HL-60/S4 treated with phorbol 12-myristate 13-acetate at 8.2 ng/mL for 4 days and 3 days (cell line): ENCODE results near the gene TMEM184B.
"Not testable (repeated sequence)": the region's sequence is repeated elsewhere in the genome, so short reads cannot be mapped to it uniquely, and the experiment has no call there.

ENCODE experiments used
- in situ Hi-C: fragments of 300-500 bp; cut with MboI; formaldehyde crosslinking; loops from 2 replicates; pipeline ENCODE4 v1.15.0; 2022; ENCODE audit warnings: low sequenced_read_pairs

TMEM184B gene

GRCh38 chr22:38249803-38250642 is 22.8 kb downstream of the TMEM184B start:
- in situ Hi-C loops = no loop called here

GRCh38 chr22:38249301-38249700 is 23.5 kb downstream of the TMEM184B start:
- in situ Hi-C loops = no loop called here

- in situ Hi-C loops = no loop called here
Observed at GRCh38 chr22:38248280-38248679, 24.5 kb downstream of the TMEM184B start.

DNA sequence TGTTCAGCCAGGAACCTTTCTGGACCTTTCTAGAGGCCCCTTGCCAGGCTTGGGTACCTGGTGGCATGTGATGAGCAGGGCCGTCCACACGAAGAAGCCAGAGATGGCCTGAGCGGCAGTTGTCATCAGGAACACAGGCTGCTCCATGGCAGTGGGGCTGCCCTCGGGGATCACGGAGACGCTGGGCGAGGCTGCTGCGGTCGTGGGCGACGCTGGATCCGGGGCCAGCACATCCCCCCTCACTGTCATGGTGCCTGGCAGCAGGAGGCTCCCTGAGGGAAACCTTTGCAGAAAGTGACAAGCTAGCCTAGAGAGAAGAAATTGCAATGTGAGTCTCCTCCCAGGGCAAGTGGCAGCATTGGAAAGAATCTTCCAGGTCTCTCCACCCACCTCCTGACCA is 25.1 kb downstream of the TMEM184B start:
- in situ Hi-C loops = no loop called here

DNA sequence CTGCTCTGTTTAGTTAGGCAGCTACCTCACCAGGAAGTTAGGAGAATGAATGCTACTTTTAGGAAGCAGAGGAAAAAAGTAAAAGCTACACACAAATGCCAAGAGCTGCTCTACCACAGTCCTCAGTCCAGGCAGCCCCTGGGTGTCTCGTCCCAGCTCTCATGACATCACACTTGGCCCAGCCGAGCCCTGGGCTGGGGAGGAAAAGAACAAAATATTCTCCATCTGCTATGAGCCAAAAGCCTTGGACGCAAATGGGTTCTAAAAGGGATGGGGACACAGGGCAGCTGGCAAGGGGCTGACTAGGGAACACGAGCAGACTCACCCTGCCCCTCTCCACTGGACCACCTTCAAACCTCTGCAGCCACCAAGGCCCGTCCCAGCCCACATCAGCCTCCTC is 26.1 kb downstream of the TMEM184B start:
- in situ Hi-C loops = no loop called here

GRCh38 chr22:38246046-38246658 is 26.7 kb downstream of the TMEM184B start:
- in situ Hi-C loops = no loop called here

DNA sequence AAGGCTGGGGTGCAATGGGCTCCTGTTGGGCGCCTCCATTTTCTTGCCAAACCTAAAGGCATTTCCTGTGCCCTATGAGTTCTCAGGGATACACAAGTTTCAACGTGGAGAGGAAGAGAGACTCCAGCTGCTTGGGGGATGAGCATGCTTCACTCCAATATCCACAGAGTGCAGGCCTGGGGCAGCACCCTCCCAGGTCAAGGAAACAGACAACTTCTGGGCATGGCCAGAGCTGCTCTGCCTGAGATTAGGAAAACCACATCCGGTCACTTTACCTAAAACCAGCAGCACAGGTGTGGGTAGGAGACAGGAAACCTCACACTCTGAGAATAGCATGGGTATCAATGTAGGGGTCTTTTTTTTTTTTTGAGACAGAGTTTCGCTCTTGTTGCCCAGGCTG is 28.7 kb downstream of the TMEM184B start:
- in situ Hi-C loops = no loop called here

DNA sequence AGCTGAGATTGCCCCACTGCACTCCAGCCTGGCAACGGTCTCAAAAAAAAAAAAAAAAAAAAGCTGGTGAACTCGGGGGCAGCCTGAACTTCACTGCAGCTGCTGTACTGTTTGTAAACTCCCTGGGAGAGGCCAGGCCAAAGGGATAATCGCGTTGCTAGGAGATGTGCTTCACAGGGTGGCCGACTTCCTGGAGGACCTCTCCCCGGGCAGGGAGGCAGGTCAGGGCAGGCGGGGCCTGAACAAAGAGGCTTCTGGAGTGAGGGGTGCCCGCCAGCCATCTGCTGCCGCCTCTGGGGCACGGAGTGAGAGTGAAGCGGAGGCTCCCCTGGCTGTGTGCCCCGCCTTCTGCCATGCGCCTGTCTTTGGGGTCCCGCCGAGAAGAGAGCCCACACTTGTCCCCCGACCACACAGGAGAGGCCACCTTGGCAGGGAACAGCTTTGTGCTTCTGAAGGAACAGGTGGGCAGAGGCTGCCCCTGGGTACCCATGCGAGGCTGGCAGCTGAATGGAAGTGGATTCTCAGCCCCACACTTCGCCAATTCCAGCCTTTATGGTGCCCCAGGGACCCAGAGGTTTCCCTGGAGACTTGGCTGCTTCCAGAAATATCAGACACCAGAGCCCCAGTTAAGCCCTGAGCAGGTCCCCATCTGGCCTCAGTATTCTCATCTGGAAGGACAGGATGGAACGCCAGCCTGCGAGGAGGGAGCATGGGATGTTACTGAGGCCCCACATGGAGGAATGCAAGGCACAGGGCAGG is 29.6 kb downstream of the TMEM184B start:
- in situ Hi-C loops = no loop called here

- in situ Hi-C loops = no loop called here
Observed at GRCh38 chr22:38240734-38241252, 32.0 kb downstream of the TMEM184B start.

GRCh38 chr22:38239101-38239761 is 33.6 kb downstream of the TMEM184B start:
- in situ Hi-C loops = no loop called here

- in situ Hi-C loops = no loop called here
Observed at GRCh38 chr22:38238519-38239071, 34.2 kb downstream of the TMEM184B start.

DNA sequence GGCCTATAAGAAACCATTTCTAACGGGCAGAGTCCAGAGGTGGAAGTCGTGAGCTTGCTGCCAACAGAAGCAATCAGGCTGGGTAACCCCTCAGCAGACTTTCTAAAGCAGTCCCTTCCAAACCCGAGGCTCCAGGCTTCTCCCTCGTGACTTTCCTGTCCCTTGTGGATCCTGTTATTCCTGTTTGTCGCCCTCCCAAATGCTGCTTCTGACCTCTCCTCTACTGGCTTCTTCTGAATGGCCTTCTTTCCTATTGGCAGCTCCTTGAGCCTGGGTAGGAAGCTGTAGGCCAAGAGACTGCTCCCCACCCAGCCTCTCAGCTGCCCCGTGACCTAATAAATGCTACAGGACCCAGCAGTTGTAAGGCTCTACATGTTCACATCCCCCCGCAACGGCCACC is 36.0 kb downstream of the TMEM184B start:
- in situ Hi-C loops = no loop called here

- in situ Hi-C loops = no loop called here
Observed at GRCh38 chr22:38235240-38235850, 37.5 kb downstream of the TMEM184B start.

GRCh38 chr22:38233856-38234255 is 39.0 kb downstream of the TMEM184B start:
- in situ Hi-C loops = not testable (repeated sequence)

GRCh38 chr22:38233427-38233826 is 39.4 kb downstream of the TMEM184B start:
- in situ Hi-C loops = no loop called here

GRCh38 chr22:38232196-38232595 is 40.6 kb downstream of the TMEM184B start:
- in situ Hi-C loops = no loop called here

DNA sequence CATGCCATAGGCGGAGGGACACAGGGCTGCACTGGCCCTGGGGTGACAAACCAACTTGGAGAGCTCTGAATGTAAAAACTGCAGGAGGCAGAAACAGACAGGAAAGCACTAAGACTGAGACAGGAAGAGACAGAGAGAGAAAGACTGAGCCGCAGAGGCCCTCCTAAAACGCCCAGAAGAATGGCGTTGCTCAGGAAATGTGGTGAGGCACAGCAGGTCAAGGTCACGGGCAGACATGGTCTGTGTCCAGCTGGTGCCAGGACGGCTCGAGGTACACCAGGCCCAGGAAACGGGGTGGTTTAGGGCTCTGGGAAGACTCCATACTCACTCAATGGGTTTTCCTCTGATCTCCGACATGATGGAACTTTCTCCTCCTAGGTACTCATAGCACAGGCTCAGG is 41.9 kb downstream of the TMEM184B start:
- in situ Hi-C loops = no loop called here

DNA sequence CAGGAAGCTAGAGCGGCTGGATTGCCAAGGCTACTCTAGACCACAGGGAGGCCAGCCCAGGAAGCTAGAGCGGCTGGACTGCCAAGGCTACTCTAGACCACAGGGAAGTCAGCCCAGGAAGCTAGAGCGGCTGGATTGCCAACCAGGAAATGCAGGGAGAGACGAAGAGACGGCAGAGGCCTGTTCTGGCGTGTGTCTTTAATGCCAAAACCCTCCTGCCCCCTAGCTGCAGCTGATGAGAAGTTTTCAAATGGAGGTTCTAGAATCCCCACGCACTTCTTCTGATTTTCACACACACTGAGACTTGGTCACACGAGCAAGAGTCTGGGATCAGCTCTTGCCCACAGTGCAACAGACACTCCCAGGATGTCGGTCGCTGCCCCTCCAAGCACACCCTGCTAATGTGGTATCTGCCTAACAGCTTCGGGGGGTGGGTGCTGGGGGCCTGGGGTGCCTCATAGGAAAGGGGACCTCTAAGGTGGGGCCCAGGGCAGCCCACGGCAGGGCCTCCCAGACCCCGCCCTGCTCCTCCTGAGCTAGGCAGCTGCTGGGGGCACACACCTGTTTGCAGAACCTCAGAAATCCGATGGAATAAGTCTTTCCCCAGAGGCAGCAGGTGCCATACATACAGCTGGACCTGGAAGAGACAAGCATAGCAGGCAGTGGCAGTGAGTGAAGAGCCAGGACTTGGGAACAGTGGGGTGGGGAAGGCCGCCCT is 42.5 kb downstream of the TMEM184B start:
- in situ Hi-C loops = no loop called here

DNA sequence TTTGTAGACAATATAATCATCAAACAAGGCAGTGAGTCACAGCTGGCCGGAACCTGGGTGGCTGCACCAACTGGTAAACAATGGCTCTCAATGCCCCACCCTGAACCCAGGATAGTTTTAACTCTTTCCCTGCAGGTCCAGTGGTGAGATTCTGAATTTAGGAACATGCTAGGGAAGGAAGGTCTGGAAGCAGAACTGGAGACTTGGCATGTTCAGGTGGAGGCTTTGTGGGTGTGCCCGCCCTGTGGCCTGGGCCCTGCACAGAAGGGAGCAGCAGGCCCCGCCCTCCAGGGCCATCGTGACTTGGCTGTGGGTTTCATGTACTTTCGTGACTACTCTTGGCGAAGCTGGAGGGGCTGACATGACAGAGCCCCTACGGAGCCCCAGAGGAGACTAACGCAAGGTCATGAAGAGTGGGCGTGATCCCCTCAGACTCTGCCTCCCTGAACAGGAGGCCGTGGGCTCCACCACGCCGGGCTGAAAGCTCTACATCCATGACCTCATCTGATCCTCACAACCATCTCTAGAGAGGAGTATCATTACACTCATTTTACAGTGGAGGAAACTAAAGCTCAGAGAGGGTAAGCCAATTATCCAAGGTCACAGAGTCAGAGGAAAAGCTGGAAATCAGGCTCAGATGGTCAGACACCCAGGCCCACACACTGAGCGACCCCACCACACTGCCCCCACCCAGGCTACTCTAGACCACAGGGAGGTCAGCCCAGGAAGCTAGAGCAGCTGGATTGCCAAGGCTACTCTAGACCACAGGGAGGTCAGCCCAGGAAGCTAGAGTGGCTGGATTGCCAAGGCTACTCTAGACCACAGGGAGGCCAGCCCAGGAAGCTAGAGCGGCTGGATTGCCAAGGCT is 43.7 kb downstream of the TMEM184B start:
- in situ Hi-C loops = no loop called here
